NCI-H2196 treated with DMSO at 0.1 percent for 48 hours (cell line): ENCODE results near the gene CFAP97.

Source experiments
- DNase-seq: peaks from one replicate; lab custom pipeline; 2025; ENCODE audit not compliant: unreplicated experiment; lab: John Stamatoyannopoulos, UW

CFAP97 gene

GRCh38 chr4:185110375-185110823 is 93.4 kb downstream of the CFAP97 start:
- no peak for DNase-seq

GRCh38 chr4:185109736-185110135 is 94.1 kb downstream of the CFAP97 start:
- DNase-seq = no peak
